Stimulated activated CD8-positive, alpha-beta memory T cell treated with anti-CD3 and anti-CD28 coated beads, Interleukin-7, amount 100 ng/mL, for 1 hour (primary cell): ENCODE measurements around the gene MAP3K6.

Experiments used
- DNase-seq, 2 donors: peaks; one replicate each; pipeline ENCODE4 v3.0.0-alpha.2; 2020; ENCODE audit warnings: low read depth in 2 of 2

Gene MAP3K6

GRCh38 chr1:27377760-27378495 lies 11.2 kb upstream of the MAP3K6 start:
- DNase-seq = no peak

GRCh38 chr1:27374362-27375086 lies 7.8 kb upstream of the MAP3K6 start, which contains the start of gene FCN3:
Gene FCN3 (minus strand): TSS chr1:27374824. CDS start chr1:27374818, 6 bp downstream.
- no peak for DNase-seq

GRCh38 chr1:27372808-27373690 lies 6.3 kb upstream of the MAP3K6 start:
- DNase-seq = no peak

GRCh38 chr1:27372022-27372807 lies 5.5 kb upstream of the MAP3K6 start:
- DNase-seq = no peak

GRCh38 chr1:27368869-27369582 lies 2.3 kb upstream of the MAP3K6 start:
- no peak for DNase-seq

GRCh38 chr1:27367160-27367650 lies 444 bp upstream of the MAP3K6 start:
- no peak for DNase-seq

GRCh38 chr1:27366113-27366410 lies 699 bp downstream of the MAP3K6 start:
- DNase-seq = peak; percentile 27 to 49

GRCh38 chr1:27365372-27366112 lies 1.2 kb downstream of the MAP3K6 start:
- DNase-seq = peak; percentile 57 to 61

- no peak for DNase-seq
These were observed 1.9 kb downstream of the MAP3K6 start for GRCh38 chr1:27364696-27365371.

- no peak for DNase-seq
These were observed 2.7 kb downstream of the MAP3K6 start for GRCh38 chr1:27363766-27364695.

- no peak for DNase-seq
These were observed 5.2 kb downstream of the MAP3K6 start for GRCh38 chr1:27361553-27361952.

- DNase-seq = no peak
These were observed 5.7 kb downstream of the MAP3K6 start for GRCh38 chr1:27361044-27361402.

- no peak for DNase-seq
These were observed 6.4 kb downstream of the MAP3K6 start for GRCh38 chr1:27360159-27361043.

- DNase-seq = no peak
These were observed 7.0 kb downstream of the MAP3K6 start for GRCh38 chr1:27359822-27360158.

- DNase-seq = no peak
These were observed 7.8 kb downstream of the MAP3K6 start for GRCh38 chr1:27358928-27359313.

- DNase-seq = no peak
These were observed 8.5 kb downstream of the MAP3K6 start for GRCh38 chr1:27358038-27358927.
